Brain pericyte (primary cell): Measurements from ENCODE around the gene NAGA.
"Not testable (repeated sequence)": the region's sequence is repeated elsewhere in the genome, so short reads cannot be mapped to it uniquely, and the experiment has no call there.

Experiments used
- DNase-seq: peaks from one replicate; pipeline ENCODE4 v3.0.0-alpha.2; 2012; ENCODE audit warnings: low read depth, low spot score

NAGA gene

DNA sequence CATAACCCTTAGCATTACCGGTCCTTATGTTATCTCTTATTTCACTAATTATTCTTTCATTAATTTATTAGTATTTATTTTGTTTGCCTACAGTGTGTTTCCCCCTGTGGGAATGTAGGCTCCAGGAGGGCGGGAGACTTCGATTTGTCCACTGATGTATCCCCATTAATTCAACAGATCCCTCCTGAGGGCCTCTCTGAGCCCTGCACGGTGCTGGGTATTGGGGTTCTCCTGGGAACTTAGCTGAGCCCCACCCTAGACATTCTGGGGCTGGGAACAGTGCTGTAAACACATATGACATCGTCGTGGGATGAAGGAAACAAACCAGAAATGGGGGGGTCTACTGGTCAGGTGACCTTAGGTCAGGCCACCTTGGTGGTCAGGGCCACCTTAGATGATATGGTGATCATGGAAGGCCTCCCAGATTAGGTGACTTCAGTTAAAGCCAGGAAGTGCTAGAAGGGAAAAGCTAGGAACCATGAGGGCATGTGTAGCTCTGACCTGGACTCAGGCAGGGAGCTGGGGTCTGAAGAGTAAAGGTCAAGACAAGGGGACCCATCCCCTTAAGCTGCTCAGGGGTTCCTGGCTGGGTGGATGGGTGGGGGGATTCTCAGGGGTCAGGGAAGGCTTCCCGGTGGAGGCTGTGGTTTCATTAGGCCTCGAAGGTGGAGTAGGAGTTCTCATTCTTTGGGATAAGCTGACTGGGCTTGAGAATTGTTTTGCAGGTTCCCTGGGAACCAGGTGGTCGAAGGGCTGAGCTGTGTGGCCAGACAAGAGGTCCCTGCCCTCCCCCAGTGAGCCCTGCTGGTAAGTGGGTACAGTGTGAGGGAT is 4.4 kb upstream of the NAGA start:
- DNase-seq, result no peak

DNA sequence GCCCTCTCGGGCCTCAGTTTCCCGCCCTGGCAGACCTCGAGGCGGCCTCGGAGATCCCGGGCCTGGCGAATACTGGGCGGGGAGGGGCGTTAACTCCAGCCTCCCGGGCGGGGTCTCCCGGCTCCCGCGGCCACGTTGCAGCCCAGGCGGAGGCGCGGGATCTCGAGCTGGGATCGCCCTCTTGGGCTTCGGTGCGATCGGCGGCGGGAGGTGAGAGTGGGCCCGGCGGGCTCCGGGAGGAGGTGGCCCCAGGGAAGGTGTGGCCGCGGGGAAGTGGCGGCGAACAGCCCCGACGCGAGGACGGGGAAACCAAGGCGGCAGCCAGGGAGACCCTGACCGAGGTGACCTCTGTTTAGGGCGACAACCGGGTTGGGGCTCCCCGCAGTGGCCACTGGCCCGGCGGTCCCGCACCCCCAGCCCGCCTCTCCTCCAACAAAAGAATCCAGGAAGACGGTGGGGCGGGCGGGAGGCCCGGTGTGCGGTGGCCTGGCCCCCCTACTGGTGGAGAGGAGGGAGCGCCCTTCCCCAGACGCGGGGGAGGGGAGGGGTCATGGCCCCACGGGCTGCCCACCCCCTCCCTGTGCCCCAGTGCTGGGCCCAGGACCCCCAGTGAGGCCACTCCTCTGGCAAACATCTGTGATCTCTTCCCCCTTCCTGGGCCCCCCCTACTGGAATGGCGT is 3.7 kb upstream of the NAGA start, which contains the start of gene PHETA2:
TSS of gene PHETA2 (plus strand) at position 117 of the 680 bp plus-strand sequence. CDS start 3,046 bp downstream, outside the sequence.
- DNase-seq, result no peak

- DNase-seq, result no peak
Measured at GRCh38 chr22:42073621-42074041, 3.0 kb upstream of the NAGA start.

GRCh38 chr22:42072606-42073330 is 2.2 kb upstream of the NAGA start:
- no peak for DNase-seq

DNA sequence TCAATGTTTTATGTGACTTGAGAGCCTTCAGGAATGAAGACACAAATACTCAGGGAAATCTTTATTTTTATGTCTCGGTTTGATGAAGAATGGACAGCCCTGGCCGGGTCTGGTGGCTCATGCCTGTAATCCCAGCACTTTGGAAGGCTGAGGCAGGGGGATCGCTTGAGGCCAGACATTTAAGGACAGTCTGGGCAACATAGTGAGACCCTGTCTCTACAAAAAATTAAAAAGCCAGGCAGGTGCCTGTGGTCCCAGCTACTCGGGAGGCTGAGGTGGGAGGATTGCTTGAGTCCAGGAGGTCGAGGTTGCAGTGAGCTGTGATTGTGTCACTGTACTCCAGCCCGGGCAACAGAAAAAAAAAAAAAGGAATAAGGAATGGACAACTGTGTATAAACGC is 896 bp upstream of the NAGA start:
- not testable (repeated sequence) for DNase-seq

- no peak for DNase-seq
Measured at GRCh38 chr22:42069801-42070516, 653 bp downstream of the NAGA start.

DNA sequence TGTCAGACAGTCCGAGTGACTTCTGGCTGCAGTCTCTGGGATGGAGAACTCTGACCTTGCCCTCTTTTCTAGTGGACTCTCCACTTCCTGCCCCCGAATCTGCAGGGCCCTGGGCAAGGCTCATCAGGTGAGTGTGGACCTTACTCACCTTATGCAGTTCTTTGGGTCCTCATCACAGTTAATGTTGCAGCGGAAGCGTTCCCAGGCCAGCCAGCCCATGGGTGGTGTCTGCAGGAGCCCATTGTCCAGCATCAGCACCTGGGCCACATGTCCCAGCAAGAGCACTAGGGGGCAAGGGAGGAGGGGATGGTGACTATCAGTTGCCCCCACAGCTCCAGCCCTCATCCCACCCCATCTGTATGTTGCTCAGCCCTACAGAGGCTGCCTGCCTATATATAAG is 2.3 kb downstream of the NAGA start:
- no peak for DNase-seq

- DNase-seq, result no peak
Measured at GRCh38 chr22:42067671-42068251, 2.9 kb downstream of the NAGA start.

DNA sequence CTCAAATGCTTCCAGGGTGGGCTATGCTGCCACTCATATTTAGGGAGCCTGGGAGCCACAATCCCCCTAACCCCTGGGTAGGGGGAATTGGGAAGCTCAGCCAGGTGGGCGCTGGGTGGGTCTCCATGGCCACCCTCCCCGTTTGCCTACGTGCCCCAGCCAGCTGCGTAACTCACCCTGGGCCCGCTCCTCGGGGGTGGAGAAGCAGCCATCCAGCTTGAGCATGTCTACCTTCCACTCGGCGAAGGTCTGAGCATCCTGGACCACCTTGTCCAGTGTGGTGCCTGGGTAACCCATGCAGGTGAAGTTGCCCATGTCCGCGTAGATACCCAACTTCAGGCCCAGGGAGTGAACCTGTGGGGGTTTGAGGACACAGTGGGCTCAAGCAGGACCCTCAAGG is 3.7 kb downstream of the NAGA start:
- DNase-seq, result no peak

GRCh38 chr22:42066126-42066761 is 4.4 kb downstream of the NAGA start:
- no peak for DNase-seq

DNA sequence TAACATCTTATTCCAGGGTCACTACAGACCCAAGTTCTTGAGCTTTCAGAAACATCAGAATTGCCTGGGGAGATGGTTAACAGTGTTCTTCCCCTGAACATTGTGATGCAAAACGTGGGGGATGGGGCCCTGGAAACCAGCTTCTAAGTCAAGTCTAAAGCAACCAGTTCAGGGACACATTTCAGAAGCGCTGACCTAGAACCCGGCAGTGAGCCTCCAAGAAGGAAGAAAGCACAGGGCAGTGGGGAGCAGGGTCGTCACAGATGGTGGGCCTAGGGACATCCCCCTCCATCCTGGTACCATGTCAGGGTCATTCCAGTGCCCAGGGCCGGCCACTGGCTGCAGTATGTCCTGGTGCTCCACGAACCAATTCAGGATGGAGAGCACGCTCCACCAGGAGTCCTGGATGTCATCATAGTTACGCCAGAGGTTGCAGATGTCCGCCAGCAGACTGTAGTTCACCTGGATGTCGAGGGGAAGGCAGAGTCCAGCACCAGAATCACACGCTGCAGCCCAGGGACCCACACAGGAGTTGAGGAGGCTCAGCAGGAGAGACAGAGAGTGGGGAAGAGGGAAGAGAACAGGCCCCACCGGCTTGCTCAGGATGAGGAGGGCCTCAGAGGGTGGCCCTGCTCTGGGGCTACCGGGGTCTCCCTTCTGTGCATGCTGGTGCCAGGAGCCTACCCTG is 5.0 kb downstream of the NAGA start:
- DNase-seq, result no peak

GRCh38 chr22:42064629-42065028 is 6.0 kb downstream of the NAGA start:
- no peak for DNase-seq

DNA sequence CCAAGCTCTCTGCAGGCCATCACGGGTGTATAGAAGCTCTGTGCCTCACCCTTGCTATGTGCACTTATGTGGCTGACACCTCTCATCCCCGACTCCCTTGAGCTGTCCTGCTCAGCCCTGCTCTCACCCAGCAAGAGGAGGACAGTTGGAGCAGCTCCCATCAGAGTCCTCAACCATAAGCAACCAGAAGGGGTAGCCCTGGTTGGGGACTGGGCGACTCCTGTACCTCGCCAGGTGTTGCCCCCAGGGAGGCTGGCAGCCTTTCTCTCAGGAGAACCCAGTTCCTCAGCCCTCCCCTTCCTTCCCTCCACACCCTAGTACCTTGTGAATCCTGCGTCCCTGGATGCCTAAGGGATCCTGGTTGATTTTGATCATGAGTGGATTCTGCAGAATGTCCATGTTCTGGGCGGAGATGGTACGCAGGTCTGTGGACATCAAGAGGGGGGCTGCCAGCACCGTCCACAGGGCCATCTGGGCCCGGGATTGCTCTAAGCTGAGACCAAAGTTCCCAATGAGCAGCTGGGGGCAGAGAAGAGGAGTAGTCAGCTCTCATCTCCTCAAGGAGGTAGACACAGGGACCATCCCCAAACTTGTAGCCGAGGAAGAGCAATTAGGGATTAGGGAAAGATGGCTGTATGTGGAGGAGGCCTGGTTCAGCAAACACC is 8.0 kb downstream of the NAGA start:
- no peak for DNase-seq

DNA sequence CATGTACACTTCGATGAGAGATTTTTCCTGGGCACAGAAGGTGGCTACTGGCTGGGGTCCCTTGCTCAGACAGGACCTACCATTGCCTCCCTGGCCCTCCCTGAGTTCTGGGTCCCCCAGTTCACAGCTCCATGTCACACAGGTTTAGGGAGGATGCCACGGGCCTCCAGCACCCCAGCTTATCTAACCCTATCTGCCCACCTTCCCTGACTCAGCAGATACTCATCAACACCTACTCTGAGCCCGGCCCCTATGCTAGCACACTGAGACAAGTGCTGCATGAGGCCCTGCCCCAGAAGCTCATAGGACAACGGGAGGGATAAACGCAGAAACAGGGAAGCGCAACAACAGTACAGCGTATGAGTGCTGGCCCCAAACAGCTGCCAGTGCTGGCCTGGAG is 9.6 kb downstream of the NAGA start:
- no peak for DNase-seq

DNA sequence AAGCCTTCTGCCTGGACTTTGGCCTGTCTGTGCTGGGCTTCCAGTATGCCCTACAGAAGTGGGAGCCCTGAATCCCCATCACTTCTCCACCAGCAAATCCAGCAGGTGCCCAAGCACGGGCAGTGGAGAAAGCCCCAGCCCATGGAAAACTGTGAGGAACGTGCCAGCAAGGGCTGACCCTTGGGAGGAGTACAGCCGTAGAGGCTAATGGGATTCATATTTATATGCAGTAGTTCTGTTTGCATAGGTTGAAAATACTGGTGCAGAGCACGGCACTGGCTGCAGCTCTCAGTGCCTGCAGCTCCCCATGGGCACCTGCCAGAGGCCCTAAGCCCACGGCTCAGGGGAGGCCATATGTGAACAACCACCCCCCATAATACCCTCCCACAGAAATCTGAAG is 10.1 kb downstream of the NAGA start:
- DNase-seq, result no peak

- no peak for DNase-seq
Measured at GRCh38 chr22:42056757-42057511, 13.7 kb downstream of the NAGA start.

- DNase-seq, result no peak
Measured at GRCh38 chr22:42052765-42053164, 17.8 kb downstream of the NAGA start.

DNA sequence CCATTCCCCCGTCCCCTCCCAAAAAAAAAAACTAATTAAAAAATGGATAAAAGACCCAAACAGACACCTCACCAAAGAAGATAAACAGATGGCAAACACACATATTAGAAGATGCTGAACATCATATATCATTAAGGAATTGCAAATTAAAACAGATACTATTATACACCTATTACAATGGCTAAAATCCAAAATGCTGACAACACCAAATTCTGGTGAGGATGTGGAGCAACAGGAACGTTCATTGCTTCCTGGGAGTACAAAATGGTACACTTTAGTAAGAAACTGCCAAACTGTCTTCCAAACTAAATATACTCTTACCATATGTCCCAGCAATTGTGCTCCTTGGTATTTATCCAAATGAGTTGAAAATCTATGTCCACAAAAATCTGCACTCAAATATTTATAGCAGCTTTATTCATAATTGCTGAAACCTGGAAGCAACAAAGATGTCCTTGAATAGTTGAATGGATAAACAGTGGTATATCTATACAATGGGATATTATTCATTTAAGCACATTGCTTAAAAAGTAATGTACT is 19.9 kb downstream of the NAGA start:
- DNase-seq, result no peak

DNA sequence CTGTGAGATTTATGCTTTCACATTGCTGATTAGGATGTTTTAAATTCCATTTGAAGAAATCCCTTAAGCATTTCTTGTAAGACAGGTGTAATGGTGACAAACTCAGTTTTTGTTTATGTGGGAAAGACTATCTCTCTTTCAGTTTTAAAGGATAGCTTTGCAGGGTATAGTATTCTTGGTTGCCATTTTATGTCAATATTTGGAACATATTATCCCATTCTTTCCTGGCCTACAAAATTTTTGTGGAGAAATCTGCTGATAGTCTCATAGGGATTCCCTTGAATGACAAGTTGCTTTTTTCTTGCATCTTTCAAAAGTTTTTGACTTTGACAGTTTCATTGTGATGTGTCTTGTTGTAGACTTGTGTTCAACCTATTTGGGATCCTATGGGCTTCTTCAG is 28.8 kb downstream of the NAGA start:
- DNase-seq, result no peak
